Measurements from ENCODE around the gene RASGRF1.

Gene RASGRF1

DNA sequence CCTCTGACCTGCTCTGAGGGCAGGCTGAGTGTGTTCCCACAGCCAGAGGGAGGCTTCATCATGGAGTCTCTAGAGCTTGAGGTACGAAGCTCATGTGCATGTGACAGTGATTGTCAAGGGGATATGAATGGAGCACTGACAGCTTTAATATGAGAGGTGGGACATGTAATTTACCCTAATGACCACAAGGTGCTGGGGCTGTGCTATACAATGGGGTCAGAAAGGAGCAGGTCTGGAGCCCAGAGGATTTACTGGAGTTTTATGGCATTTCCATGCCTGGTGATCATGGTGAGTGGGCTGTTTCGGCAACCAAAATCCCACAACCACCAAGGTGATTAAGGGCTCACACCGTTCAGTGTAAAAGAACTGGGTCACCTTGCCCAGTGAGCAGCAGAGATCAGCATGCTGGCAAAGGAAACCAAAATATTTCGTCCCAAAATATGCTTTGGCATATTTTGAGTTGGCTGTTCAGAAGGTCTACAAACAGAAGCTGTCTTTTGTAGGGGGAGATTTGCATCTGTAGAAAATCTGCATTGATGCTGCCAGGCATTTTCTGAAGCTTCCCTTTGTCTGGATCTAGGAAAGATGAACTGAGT, 40.1 kb upstream of the RASGRF1 start:
- Histone ChIP-seq H3K4me3 (ENCODE audit: low read depth, low read length) (no peak overlapping the region), H3K79me2 (no peaks in the 10 kb centered on the region), H3K4me1 (no peaks in the 10 kb centered on the region), H3K4me2 (ENCODE audit: low read length) (no peak overlapping the region), H3K27me3 (ENCODE audit: control insufficient read depth, insufficient read depth, low read length) (no peaks in the 10 kb centered on the region), H3K36me3 (ENCODE audit: control insufficient read depth, insufficient read depth, low read length) (no peaks in the 10 kb centered on the region), H3K9me3 (ENCODE audit: control insufficient read depth, low read length) (no peaks in the 10 kb centered on the region), H3K27ac (no peak overlapping the region), H3K9ac (no peak overlapping the region), H2AFZ (no peak overlapping the region)
- TF ChIP-seq, protein P1, sequence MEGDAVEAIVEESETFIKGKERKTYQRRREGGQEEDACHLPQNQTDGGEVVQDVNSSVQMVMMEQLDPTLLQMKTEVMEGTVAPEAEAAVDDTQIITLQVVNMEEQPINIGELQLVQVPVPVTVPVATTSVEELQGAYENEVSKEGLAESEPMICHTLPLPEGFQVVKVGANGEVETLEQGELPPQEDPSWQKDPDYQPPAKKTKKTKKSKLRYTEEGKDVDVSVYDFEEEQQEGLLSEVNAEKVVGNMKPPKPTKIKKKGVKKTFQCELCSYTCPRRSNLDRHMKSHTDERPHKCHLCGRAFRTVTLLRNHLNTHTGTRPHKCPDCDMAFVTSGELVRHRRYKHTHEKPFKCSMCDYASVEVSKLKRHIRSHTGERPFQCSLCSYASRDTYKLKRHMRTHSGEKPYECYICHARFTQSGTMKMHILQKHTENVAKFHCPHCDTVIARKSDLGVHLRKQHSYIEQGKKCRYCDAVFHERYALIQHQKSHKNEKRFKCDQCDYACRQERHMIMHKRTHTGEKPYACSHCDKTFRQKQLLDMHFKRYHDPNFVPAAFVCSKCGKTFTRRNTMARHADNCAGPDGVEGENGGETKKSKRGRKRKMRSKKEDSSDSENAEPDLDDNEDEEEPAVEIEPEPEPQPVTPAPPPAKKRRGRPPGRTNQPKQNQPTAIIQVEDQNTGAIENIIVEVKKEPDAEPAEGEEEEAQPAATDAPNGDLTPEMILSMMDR (IDR thresholded peaks at IDR 0.05), result no peak

DNA sequence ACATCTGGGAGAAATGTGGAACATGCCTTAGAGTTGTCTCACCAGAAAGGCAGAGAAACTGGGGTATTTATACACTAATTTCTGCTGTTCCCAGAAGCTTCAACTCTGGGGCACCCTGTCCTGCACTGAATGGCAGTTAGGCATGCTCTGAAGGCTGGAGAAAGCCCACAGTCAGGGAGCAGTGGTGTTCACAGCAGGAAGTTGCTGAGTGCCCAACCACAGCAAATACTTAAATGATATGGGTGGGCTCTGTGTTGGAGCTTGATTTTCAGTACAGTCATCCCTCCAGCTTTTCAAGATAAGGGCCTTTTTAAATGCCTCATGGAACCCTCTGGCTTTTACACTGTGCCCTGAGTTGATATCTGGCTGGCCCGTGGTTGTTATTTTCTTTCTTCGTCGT, 38.7 kb upstream of the RASGRF1 start:
- Histone ChIP-seq H3K36me3 (ENCODE audit: control insufficient read depth, insufficient read depth, low read length) (no peaks in the 10 kb centered on the region), H3K27ac (no peak overlapping the region), H3K9me3 (ENCODE audit: control insufficient read depth, low read length) (no peaks in the 10 kb centered on the region), H3K4me1 (no peaks in the 10 kb centered on the region), H2AFZ (no peak overlapping the region), H3K27me3 (ENCODE audit: control insufficient read depth, insufficient read depth, low read length) (no peaks in the 10 kb centered on the region), H3K79me2 (no peaks in the 10 kb centered on the region), H3K4me3 (ENCODE audit: low read depth, low read length) (no peak overlapping the region), H3K4me2 (ENCODE audit: low read length) (no peak overlapping the region), H3K9ac (no peak overlapping the region)
- TF ChIP-seq, protein P1 (IDR thresholded peaks at IDR 0.05), result no peak

DNA sequence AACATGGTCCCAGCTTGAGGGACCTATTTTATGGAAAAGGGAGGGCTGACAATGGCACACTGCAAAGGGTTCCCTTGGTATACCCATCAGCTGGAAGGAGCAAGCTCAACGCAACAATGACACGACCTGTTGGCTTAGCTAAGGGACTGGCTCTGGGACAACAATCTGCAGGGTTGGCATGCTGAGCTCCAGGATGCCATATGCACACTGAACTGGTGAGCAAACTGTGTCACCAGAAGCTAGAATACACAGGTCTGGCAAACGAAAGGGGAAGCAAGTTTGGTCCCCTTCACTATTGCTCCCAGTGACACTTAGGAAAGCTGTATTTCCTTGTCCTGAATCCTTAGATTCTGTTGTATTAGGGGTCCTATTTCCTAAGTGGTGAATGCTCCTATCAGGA, 38.0 kb upstream of the RASGRF1 start:
- Histone ChIP-seq H3K27ac (no peak overlapping the region), H3K9ac (no peak overlapping the region), H3K4me1 (no peaks in the 10 kb centered on the region), H3K27me3 (ENCODE audit: control insufficient read depth, insufficient read depth, low read length) (no peaks in the 10 kb centered on the region), H2AFZ (no peak overlapping the region), H3K79me2 (no peaks in the 10 kb centered on the region), H3K36me3 (ENCODE audit: control insufficient read depth, insufficient read depth, low read length) (no peaks in the 10 kb centered on the region), H3K4me3 (ENCODE audit: low read depth, low read length) (no peak overlapping the region), H3K9me3 (ENCODE audit: control insufficient read depth, low read length) (no peaks in the 10 kb centered on the region), H3K4me2 (ENCODE audit: low read length) (no peak overlapping the region)
- TF ChIP-seq, protein P1 (IDR thresholded peaks at IDR 0.05), result no peak

DNA sequence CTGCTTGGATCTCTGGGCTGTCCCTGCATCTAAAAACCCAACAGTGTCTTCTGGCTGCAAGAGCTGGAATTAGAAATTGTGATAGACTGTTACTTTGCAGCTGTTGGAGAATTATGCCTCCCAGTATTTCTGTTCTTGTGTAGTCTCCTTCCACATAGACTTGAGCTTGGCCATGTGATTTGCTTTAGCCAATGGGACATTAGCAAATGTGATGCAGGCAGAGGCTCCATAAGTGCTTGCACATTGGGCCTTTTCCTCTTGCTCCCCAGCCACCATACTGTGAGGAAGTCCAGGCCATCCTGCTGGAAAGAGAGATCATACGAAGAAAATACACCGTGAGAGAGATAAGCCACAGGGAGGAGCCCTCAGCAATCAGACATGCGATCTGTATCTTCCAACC, 33.8 kb upstream of the RASGRF1 start:
- no peaks in the 10 kb centered on the region for H3K9me3 ChIP-seq (ENCODE audit: control insufficient read depth, low read length)
- no peak overlapping the region for H3K4me2 ChIP-seq (ENCODE audit: low read length)
- no peak overlapping the region for H3K27ac ChIP-seq
- no peaks in the 10 kb centered on the region for H3K4me1 ChIP-seq
- H3K4me3 ChIP-seq (ENCODE audit: low read depth, low read length), result no peak overlapping the region
- no peaks in the 10 kb centered on the region for H3K36me3 ChIP-seq (ENCODE audit: control insufficient read depth, insufficient read depth, low read length)
- H3K9ac ChIP-seq, result no peak overlapping the region
- TF ChIP-seq, protein P1 (IDR thresholded peaks at IDR 0.05), result no peak
- H3K27me3 ChIP-seq (ENCODE audit: control insufficient read depth, insufficient read depth, low read length), result no peaks in the 10 kb centered on the region
- no peak overlapping the region for H2AFZ ChIP-seq
- H3K79me2 ChIP-seq, result no peaks in the 10 kb centered on the region

DNA sequence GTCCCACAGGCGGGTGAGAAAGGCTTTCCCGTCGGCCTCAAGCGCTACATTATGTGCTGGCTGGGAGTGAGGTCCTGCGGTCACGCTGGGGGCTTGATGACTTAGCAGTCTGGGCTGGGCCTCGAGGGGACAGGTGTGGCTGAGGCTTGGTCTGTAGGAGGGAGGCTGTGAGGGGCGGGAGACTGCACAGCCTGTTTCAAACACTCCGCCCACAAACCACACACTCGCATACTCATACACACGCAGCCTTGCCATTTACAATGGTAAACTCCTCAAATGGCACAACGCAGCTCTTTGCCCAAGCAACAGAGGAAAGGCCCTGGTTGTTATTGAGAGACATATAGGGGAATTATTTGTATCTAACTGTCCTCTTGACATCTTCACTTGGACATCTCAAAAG, 32.4 kb upstream of the RASGRF1 start:
- Histone ChIP-seq H3K4me2 (ENCODE audit: low read length) (no peak overlapping the region), H3K27me3 (ENCODE audit: control insufficient read depth, insufficient read depth, low read length) (no peaks in the 10 kb centered on the region), H3K27ac (no peak overlapping the region), H2AFZ (no peak overlapping the region), H3K36me3 (ENCODE audit: control insufficient read depth, insufficient read depth, low read length) (no peaks in the 10 kb centered on the region), H3K79me2 (no peaks in the 10 kb centered on the region), H3K9ac (no peak overlapping the region), H3K4me3 (ENCODE audit: low read depth, low read length) (no peak overlapping the region), H3K4me1 (no peaks in the 10 kb centered on the region), H3K9me3 (ENCODE audit: control insufficient read depth, low read length) (no peaks in the 10 kb centered on the region)
- TF ChIP-seq, protein P1 (IDR thresholded peaks at IDR 0.05), result no peak
